Trophoblast cell (in vitro differentiated cells and primary cell): ENCODE measurements around the gene GLUD2.

ENCODE experiments used
- DNase-seq, 2 donors: peaks; one replicate each; pipeline ENCODE4 v3.0.0-alpha.2; 2016
- H2AFZ ChIP-seq: 2 replicates; pipeline ENCODE4 v1.6.1; 2013; ENCODE audit warnings: low read length, moderate library complexity, mild to moderate bottlenecking; ENCODE audit not compliant: insufficient read depth, poor library complexity
- H2AK5ac ChIP-seq: 2 replicates; pipeline ENCODE4 v1.6.1; 2013; ENCODE audit warnings: mild to moderate bottlenecking, low read length
- H2BK120ac ChIP-seq: 2 replicates; pipeline ENCODE4 v1.6.1; 2013; ENCODE audit warnings: low read length, mild to moderate bottlenecking, moderate library complexity; ENCODE audit not compliant: insufficient read depth, poor library complexity
- H2BK12ac ChIP-seq: 2 replicates; pipeline ENCODE4 v1.6.1; 2013; ENCODE audit warnings: mild to moderate bottlenecking, low read length, moderate library complexity
- H2BK5ac ChIP-seq: 2 replicates; pipeline ENCODE4 v1.6.1; 2013; ENCODE audit warnings: low read length, low read depth, moderate library complexity, mild to moderate bottlenecking; ENCODE audit not compliant: poor library complexity
- H3K14ac ChIP-seq: 2 replicates; pipeline ENCODE4 v1.6.1; 2013; ENCODE audit warnings: mild to moderate bottlenecking, low read length
- H3K18ac ChIP-seq: 2 replicates; pipeline ENCODE4 v1.6.1; 2013; ENCODE audit warnings: mild to moderate bottlenecking, low read length
- H3K23ac ChIP-seq: 2 replicates; pipeline ENCODE4 v1.6.1; 2013; ENCODE audit warnings: low read length
- H3K27ac ChIP-seq: 2 replicates; pipeline ENCODE4 v1.5.1; 2013; ENCODE audit warnings: low read depth, mild to moderate bottlenecking, inconsistent platforms, low read length, moderate library complexity
- H3K27me3 ChIP-seq: 2 replicates; pipeline ENCODE4 v1.6.1; 2013; ENCODE audit warnings: inconsistent platforms, mild to moderate bottlenecking, low read length, moderate library complexity; ENCODE audit not compliant: insufficient read depth
- H3K36me3 ChIP-seq, 2 experiments: 1 replicate in 1 of 2; 2 replicates in 1 of 2; pipeline ENCODE4 v1.6.1; 2013; ENCODE audit warnings: low read length in 2 of 2, mild to moderate bottlenecking in 2 of 2, moderate library complexity in 1 of 2; ENCODE audit not compliant: insufficient read depth in 2 of 2, control insufficient read depth in 1 of 2
- H3K4ac ChIP-seq: 2 replicates; pipeline ENCODE4 v1.6.1; 2013; ENCODE audit warnings: low read depth, mild to moderate bottlenecking, low read length, moderate library complexity
- H3K4me1 ChIP-seq, 2 experiments: 1 replicate in 1 of 2; 2 replicates in 1 of 2; pipeline ENCODE4 v1.6.1; 2013; ENCODE audit warnings: low read length in 2 of 2, mild to moderate bottlenecking in 2 of 2, moderate library complexity in 1 of 2; ENCODE audit not compliant: insufficient read depth in 2 of 2, control insufficient read depth in 1 of 2
- H3K4me2 ChIP-seq: 2 replicates; pipeline ENCODE4 v1.6.1; 2013; ENCODE audit warnings: inconsistent platforms, mild to moderate bottlenecking, low read length, moderate library complexity
- H3K4me3 ChIP-seq: 2 replicates; pipeline ENCODE4 v1.5.1; 2013; ENCODE audit warnings: mild to moderate bottlenecking, low read depth, low read length, inconsistent platforms
- H3K79me1 ChIP-seq: one replicate; pipeline ENCODE4 v1.6.1; 2013; ENCODE audit warnings: low read length
- H3K79me2 ChIP-seq: 2 replicates; pipeline ENCODE4 v1.6.1; 2013; ENCODE audit warnings: low read length, mild to moderate bottlenecking; ENCODE audit not compliant: control insufficient read depth, insufficient read depth, poor library complexity
- H3K9ac ChIP-seq: 2 replicates; pipeline ENCODE4 v1.6.1; 2013; ENCODE audit warnings: mild to moderate bottlenecking, low read length
- H3K9me3 ChIP-seq: 2 replicates; pipeline ENCODE4 v1.6.1; 2013; ENCODE audit warnings: low read depth, mild to moderate bottlenecking, control low read depth, inconsistent platforms, low read length; ENCODE audit not compliant: insufficient read depth
- H4K12ac ChIP-seq: 2 replicates; pipeline ENCODE4 v1.6.1; 2013; ENCODE audit warnings: low read depth, mild to moderate bottlenecking, low read length, moderate library complexity
- H4K8ac ChIP-seq: 2 replicates; pipeline ENCODE4 v1.6.1; 2013; ENCODE audit warnings: low read depth, mild to moderate bottlenecking, low read length, moderate library complexity
- H4K91ac ChIP-seq: one replicate; pipeline ENCODE4 v1.6.1; 2013; ENCODE audit warnings: low read depth, mild to moderate bottlenecking, low read length, moderate library complexity
- WGBS: extraction: QIAGEN DNeasy Blood & Tissue Kit; methylation state at CpG from one replicate; pipeline ENCODE4 v1.1.7; 2013; ENCODE audit warnings: missing lambda C conversion rate; ENCODE audit not compliant: insufficient read length, insufficient coverage; ENCODE audit errors: extremely low coverage; 5-methylcytosine and 5-hydroxymethylcytosine counted together

GLUD2 gene

DNA sequence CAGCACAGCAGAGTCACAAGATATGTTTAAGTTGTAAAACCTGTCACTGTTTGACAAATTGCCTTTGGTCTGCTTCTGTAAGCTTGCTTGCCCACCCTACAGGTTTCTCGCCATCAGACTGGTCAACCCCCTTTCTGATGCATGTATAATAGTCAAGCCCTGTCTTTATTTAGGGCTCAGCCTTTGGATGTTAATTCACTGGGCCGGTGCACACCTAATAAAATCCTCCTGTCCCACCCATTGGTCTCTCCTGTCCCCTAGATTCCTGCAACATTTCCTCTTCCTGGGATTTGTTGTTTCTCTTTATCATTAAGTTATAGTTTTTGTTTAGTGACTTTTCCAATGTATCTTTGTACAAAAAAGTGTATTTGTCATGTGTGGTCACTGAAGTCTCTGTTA lies 38.2 kb downstream of the GLUD2 start:
- H3K9me3 ChIP-seq: no peaks in the 10 kb centered on the region
- no peak overlapping the region for H4K12ac ChIP-seq
- no peak overlapping the region for H2AK5ac ChIP-seq
- no peak overlapping the region for H3K14ac ChIP-seq
- H3K4me3 ChIP-seq: no peak overlapping the region
- H3K4me2 ChIP-seq: no peak overlapping the region
- no peaks in the 10 kb centered on the region for H3K79me2 ChIP-seq
- no peak overlapping the region for H3K23ac ChIP-seq
- no peaks in the 10 kb centered on the region for H3K36me3 ChIP-seq
- H3K79me1 ChIP-seq: no peaks in the 10 kb centered on the region
- no peak overlapping the region for H2AFZ ChIP-seq
- no peak overlapping the region for H3K9ac ChIP-seq
- H4K91ac ChIP-seq: no peak overlapping the region
- no peak overlapping the region for H2BK120ac ChIP-seq
- peaks cover 0 to 4% of the 10 kb centered on the region in 2 experiments for H3K4me1 ChIP-seq
- no peak for DNase-seq
- H3K4ac ChIP-seq: no peak overlapping the region
- H4K8ac ChIP-seq: no peak overlapping the region
- no CpG with 5 or more reads among the region's 2 CpGs for WGBS
- no peak overlapping the region for H3K18ac ChIP-seq
- H3K27ac ChIP-seq: no peak overlapping the region
- no peaks in the 10 kb centered on the region for H3K27me3 ChIP-seq
- H2BK5ac ChIP-seq: no peak overlapping the region
- no peak overlapping the region for H2BK12ac ChIP-seq

DNA sequence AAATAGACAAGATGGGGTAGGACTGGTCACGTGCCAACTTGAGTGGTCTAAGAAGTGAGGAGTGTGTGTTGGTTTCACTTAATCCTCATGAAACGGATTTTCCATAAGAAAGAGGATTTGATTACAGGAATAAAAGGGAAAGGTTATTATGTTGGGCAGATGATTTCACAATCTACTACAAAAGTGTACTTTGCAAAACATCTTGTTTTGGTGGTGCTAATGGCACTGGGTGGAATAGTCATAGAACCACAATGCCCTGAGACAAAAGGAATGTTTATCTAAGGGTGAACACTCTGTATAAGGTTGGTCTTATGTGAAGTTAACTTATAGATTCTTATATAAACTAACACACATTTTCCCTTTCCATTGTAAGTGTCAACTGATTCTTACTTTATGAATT lies 45.6 kb downstream of the GLUD2 start:
- Histone ChIP-seq H3K4me1 (no peaks in the 10 kb centered on the region), H4K8ac (no peak overlapping the region), H3K9me3 (no peaks in the 10 kb centered on the region), H3K9ac (no peak overlapping the region), H3K14ac (no peak overlapping the region), H3K23ac (no peak overlapping the region), H3K79me1 (no peaks in the 10 kb centered on the region), H4K12ac (no peak overlapping the region), H3K4me2 (no peak overlapping the region), H3K36me3 (no peaks in the 10 kb centered on the region), H4K91ac (no peak overlapping the region), H2BK5ac (no peak overlapping the region), H2AK5ac (no peak overlapping the region), H3K27ac (no peak overlapping the region), H3K79me2 (no peaks in the 10 kb centered on the region), H2BK12ac (no peak overlapping the region), H3K4ac (no peak overlapping the region), H3K18ac (no peak overlapping the region), H2BK120ac (no peak overlapping the region), H3K27me3 (no peaks in the 10 kb centered on the region), H3K4me3 (no peak overlapping the region), H2AFZ (no peak overlapping the region)
- DNase-seq: no peak
- WGBS: no CpG with 5 or more reads among the region's 2 CpGs
